ENCODE measurements around the gene KRTAP17-1. TPM values are rescaled to one million over a fixed set of nuclear protein-coding genes. Genes with fewer than 3 reads are reported as not detected.

KRTAP17-1 gene
- total RNA-seq, 1 donor from 2014 or later, result not detected

- intact Hi-C loops (cut with micrococcal nuclease), result no loop called here
Observed at GRCh38 chr17:41333098-41333497, 17.6 kb upstream of the KRTAP17-1 start.

GRCh38 chr17:41332239-41332638, 16.7 kb upstream of the KRTAP17-1 start:
- intact Hi-C loops (cut with micrococcal nuclease), result no loop called here

- intact Hi-C loops (cut with micrococcal nuclease), result no loop called here
Observed at GRCh38 chr17:41331606-41332005, 16.1 kb upstream of the KRTAP17-1 start.

- intact Hi-C loops (cut with micrococcal nuclease), result no loop called here
Observed at GRCh38 chr17:41329279-41329948, 13.9 kb upstream of the KRTAP17-1 start.

GRCh38 chr17:41328207-41328606, 12.7 kb upstream of the KRTAP17-1 start:
- intact Hi-C loops (cut with micrococcal nuclease), result no loop called here

- intact Hi-C loops (cut with micrococcal nuclease), result no loop called here
Observed at GRCh38 chr17:41327411-41328120, 12.1 kb upstream of the KRTAP17-1 start.

- intact Hi-C loops (cut with micrococcal nuclease), result no loop called here
Observed at GRCh38 chr17:41326173-41327145, 10.9 kb upstream of the KRTAP17-1 start.

GRCh38 chr17:41325611-41326010, 10.1 kb upstream of the KRTAP17-1 start:
- intact Hi-C loops (cut with micrococcal nuclease), result no loop called here

DNA sequence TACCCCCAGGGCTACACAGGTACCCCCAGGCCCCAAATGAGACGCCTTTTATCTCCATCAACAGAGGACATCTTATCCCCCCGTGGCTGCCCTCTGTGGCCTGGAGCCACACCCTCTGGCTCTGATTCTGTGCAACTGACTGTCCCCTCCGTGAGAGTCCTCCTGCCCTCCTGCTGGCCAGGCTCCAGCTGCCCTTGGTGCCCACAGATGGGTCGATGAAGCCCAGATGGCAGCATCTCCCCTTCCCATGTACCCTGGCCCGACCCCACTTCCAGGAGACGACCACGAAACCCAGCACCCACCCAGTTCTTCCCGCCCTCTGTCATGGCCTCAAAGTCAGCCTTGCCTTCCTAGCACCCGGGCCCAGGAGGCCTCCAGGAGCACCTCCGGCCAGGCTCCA, 9.6 kb upstream of the KRTAP17-1 start:
- intact Hi-C loops (cut with micrococcal nuclease), result no loop called here

DNA sequence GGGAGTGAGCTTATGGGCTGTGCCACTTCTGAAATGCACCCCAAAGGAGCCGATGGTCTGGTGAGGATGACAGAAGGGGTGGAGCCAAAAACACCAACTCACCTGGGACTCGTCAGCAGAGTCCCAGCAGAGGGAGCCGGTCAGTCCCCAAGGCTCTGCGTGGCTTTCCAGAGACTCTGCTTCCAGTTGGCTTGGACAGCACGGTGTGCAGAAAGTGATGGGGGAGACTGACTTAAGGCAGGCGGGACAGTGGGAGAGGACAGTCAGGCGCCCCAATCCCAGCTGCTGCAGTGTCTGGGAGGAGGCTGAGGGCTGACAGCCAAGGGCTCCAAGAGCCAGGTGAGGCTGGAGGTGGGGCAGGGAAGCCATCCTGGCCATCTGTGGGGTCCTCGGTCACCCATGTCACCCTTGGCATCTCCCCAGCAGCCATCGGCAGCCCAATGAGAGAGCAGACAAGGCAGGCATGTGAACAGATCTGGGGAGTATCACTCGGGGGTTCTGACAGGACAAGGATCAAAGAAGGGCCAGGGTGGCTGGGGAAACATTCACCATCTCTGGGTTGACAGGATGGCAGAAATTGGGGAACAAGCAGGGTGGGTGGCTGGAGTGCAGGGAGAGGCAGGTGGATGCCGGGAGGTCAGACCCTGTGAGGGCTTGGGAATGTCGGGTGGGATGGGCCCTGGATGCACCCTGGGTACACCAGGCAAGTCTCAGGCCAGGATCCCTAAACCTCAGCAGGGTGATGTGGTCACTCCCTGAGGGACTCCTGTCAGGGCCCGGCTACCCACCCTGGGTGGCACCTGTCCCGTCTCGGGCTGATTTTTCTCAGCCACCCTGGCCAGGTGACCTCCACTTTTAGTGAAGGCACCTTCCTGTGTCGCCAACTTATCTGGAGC, 8.9 kb upstream of the KRTAP17-1 start:
- intact Hi-C loops (cut with micrococcal nuclease), result loop anchor here (5.0 kb wide), 2 partner anchors 343 to 967 kb away; no protein-coding TSS in a partner anchor

GRCh38 chr17:41322903-41323895, 7.7 kb upstream of the KRTAP17-1 start:
- intact Hi-C loops (cut with micrococcal nuclease), result loop anchor here (1.0 to 5.0 kb wide), 4 partner anchors 173 to 966 kb away; no protein-coding TSS in a partner anchor

- intact Hi-C loops (cut with micrococcal nuclease), result loop anchor here (1.0 to 5.0 kb wide), 4 partner anchors 174 to 965 kb away; no protein-coding TSS in a partner anchor
Observed at GRCh38 chr17:41322094-41322902, 6.8 kb upstream of the KRTAP17-1 start.

- intact Hi-C loops (cut with micrococcal nuclease), result no loop called here
Observed at GRCh38 chr17:41318231-41318630, 2.7 kb upstream of the KRTAP17-1 start.

DNA sequence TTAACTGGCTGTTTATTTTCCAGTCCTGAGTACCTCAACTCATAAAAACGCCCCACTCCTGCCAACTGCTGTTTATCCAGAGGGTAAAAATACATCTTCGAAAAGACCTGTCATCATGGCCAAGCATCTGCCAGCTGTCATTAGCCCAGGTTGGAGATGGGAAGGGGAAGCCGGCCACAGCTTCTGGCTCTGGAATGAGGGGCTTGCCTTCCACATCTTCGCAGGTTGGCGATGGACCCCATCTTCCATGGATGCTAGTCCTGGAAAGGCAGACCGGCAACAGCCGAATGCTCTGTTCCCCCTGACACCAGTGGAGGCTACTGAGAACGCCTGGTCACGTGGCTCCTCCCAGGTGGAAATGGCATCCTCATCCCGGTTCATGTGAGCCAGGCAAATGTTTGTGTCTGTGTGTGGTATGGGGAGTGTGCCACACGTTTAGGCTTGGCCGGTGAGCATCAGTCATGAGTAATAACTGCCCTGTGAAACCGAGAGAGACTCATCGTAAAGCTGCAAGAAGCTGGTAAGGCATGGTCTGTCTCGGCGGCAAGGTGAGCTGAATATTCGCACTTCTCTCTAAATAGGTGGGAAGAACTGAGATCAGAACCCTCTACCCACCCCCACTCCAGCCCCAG, 420 bp upstream of the KRTAP17-1 start:
- intact Hi-C loops (cut with micrococcal nuclease), result no loop called here

- intact Hi-C loops (cut with micrococcal nuclease), result no loop called here
Observed at GRCh38 chr17:41311111-41311510, 4.4 kb downstream of the KRTAP17-1 start.

DNA sequence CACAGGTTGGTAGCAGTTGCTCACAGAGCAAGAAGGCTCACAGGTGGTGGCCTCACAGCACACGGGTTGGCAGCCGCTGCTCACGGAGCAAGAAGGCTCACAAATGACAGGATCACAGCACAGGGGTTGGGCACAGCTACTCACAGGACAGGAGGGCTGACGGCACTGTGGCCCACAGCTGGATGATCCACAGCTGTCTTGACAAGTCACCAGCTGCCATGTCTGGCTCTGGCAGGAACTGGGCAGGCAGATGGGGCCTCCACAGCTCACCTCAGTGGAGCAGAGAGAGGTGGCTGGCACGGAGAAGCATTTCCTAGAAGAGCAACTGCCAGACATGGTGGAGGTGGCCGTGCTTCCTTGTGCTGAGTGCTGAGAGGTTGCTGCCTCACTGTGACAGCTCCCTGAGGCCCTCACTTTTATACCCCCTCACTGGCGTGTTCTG, 6.6 kb downstream of the KRTAP17-1 start, which contains the start of gene KRTAP16-1:
KRTAP16-1 (minus strand) TSS at position 392 of the 442 bp plus-strand sequence; CDS start at position 336, 56 bp downstream.
- intact Hi-C loops (cut with micrococcal nuclease), result loop anchor here (2.0 kb wide), 1 partner anchor 30 kb away; no protein-coding TSS in a partner anchor

- intact Hi-C loops (cut with micrococcal nuclease), result loop anchor here (2.0 kb wide), 1 partner anchor 30 kb away; no protein-coding TSS in a partner anchor
Observed at GRCh38 chr17:41308251-41308917, 7.1 kb downstream of the KRTAP17-1 start.

All from T-helper 1 cell treated with Interleukin-12 subunit alpha and Interleukin-12 subunit beta and Interleukin-4 antibody, amounts not matched to agents 30 ng/mL and 1 ng/mL, for 36 hours (primary cell).